HG02938 (cell line): ENCODE data around the gene HNRNPDL.
A peak's percentile ranks its signal among the peaks of the same experiment; 100 is the strongest.
"Not testable (repeated sequence)": the region's sequence is repeated elsewhere in the genome, so short reads cannot be mapped to it uniquely, and the experiment has no call there.

Source experiments
- ATAC-seq: cut with Tn5 transposase; IDR thresholded peaks from one replicate; pipeline ENCODE4 v1.9.1; 2021; ENCODE audit warnings: mild to moderate bottlenecking, moderate library complexity; ENCODE audit not compliant: unreplicated experiment

HNRNPDL gene

GRCh38 chr4:82430193-82430963 is at the start of gene HNRNPDL, which contains the start of gene ENOPH1:
Gene HNRNPDL, minus strand, starts transcription at chr4:82430462. Its CDS starts 772 bp downstream, at chr4:82429690.
Gene ENOPH1, plus strand, starts transcription at chr4:82430590. Its CDS starts 240 bp downstream, at chr4:82430830.
- peak; percentile 73 for ATAC-seq

GRCh38 chr4:82479562-82479961 is 49.3 kb upstream of the HNRNPDL start:
- no peak for ATAC-seq

GRCh38 chr4:82477469-82477868 is 47.2 kb upstream of the HNRNPDL start:
- ATAC-seq = not testable (repeated sequence)

GRCh38 chr4:82475931-82476330 is 45.7 kb upstream of the HNRNPDL start:
- not testable (repeated sequence) for ATAC-seq

- ATAC-seq = no peak
Observed at GRCh38 chr4:82473621-82474164, 43.4 kb upstream of the HNRNPDL start.

GRCh38 chr4:82473080-82473479 is 42.8 kb upstream of the HNRNPDL start:
- ATAC-seq = not testable (repeated sequence)

GRCh38 chr4:82469791-82470345 is 39.6 kb upstream of the HNRNPDL start:
- no peak for ATAC-seq

- no peak for ATAC-seq
Observed at GRCh38 chr4:82467471-82467870, 37.2 kb upstream of the HNRNPDL start.

GRCh38 chr4:82463221-82463620 is 33.0 kb upstream of the HNRNPDL start:
- no peak for ATAC-seq

GRCh38 chr4:82462415-82462831 is 32.2 kb upstream of the HNRNPDL start:
- ATAC-seq = peak; percentile 87

GRCh38 chr4:82461710-82462109 is 31.4 kb upstream of the HNRNPDL start:
- ATAC-seq = no peak

- no peak for ATAC-seq
Observed at GRCh38 chr4:82458729-82459128, 28.5 kb upstream of the HNRNPDL start.

DNA sequence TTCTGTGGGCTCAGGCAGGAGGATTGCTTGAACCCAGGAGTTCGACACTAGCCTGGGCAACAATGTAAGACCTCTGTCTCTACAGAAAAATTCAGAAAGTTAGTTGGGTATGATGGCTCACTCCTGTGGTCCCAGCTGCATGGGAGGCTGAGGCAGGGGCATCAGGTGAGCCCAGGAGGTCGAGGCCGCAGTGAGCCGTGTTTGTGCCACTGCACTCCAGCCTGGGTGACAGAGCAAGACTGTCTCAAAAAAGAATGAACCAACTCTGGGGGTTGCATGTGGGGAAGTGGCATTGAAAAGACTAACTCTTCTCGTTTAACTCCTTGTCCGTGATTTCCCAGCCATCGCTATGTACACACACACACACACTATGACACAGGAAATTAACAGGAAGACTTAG is 27.0 kb upstream of the HNRNPDL start:
- no peak for ATAC-seq

DNA sequence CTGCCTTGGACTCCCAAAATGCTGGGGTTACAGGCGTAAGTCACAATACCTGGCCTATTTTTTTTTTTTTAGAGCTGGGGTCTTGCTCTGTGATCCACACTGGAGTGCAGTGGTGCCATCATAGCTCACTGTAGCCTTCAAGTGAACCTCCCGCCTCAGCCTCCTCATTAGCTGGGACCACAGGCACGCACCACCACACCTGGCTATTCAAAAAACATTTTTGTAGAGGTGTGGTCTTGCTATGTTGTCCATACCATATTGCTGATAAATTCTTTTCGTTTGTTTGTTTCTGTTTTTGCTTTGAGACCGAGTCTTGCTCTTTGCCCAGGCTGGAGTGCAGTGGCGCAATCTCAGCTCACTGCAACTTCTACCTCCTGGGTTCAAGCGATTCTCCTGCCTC is 21.8 kb upstream of the HNRNPDL start:
- ATAC-seq = no peak

- ATAC-seq = no peak
Observed at GRCh38 chr4:82450966-82451755, 20.9 kb upstream of the HNRNPDL start.

DNA sequence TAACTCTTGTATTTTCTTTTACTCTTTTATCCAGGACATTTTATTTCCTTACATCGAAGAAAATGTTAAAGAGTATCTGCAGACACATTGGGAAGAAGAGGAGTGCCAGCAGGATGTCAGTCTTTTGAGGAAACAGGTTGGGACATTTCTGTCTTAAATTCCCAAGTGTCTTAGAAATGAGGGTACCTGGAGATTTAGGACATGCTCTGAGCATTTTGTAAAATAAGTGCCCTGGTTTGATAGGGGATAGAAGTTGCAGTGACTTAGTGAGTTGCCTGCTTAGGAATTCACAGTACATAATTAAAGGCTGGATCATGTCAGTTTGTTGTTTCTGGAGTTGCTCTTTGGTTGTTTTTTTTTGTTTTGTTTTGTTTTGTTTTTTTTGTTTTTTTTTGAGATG is 17.6 kb upstream of the HNRNPDL start:
- no peak for ATAC-seq

DNA sequence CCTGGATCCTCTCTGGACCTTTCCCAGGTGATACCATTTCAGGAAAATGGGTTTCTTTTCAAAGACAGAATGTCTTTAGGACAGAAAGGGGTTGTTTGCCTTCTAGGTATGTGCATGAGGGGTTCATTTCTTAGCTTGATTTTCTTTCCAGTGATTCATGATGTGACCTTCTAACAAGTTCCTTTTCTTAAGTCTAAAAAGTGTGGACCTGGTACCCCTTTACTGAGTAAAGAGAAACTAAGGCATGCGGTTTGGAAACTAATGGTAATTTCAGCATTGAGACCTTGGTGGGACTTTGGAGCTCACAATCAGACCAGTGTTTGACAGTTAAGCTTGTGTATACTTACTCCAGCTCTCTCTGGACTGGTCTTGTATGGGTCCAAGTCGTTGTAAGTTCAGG is 8.8 kb upstream of the HNRNPDL start:
- no peak for ATAC-seq

GRCh38 chr4:82437285-82438005 is 7.2 kb upstream of the HNRNPDL start:
- no peak for ATAC-seq

- ATAC-seq = no peak
Observed at GRCh38 chr4:82436780-82437179, 6.5 kb upstream of the HNRNPDL start.

GRCh38 chr4:82436130-82436529 is 5.9 kb upstream of the HNRNPDL start:
- no peak for ATAC-seq

- no peak for ATAC-seq
Observed at GRCh38 chr4:82434949-82435348, 4.7 kb upstream of the HNRNPDL start.
